Renal cortical epithelial cell (primary cell): ENCODE measurements around the gene ADRM1. TPM values are rescaled to one million over a fixed set of nuclear protein-coding genes. Genes with fewer than 3 reads are reported as not detected.

ENCODE experiments used
- DNase-seq: peaks from one replicate; pipeline ENCODE4 v3.0.0-alpha.2; 2011; ENCODE audit warnings: low read depth
- total RNA-seq: library from RNA; depleted of rRNA; stranded (reverse); fragments of >200 nt; gene quantifications from 2 replicates; pipeline ENCODE4 v1.2.3, GENCODE V29; 2014

ADRM1 gene, protein sequence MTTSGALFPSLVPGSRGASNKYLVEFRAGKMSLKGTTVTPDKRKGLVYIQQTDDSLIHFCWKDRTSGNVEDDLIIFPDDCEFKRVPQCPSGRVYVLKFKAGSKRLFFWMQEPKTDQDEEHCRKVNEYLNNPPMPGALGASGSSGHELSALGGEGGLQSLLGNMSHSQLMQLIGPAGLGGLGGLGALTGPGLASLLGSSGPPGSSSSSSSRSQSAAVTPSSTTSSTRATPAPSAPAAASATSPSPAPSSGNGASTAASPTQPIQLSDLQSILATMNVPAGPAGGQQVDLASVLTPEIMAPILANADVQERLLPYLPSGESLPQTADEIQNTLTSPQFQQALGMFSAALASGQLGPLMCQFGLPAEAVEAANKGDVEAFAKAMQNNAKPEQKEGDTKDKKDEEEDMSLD
- 85.2 and 144 TPM in 2 replicates for total RNA-seq

- DNase-seq, result peak; percentile 81
Measured at GRCh38 chr20:62302341-62303061, at the start of gene ADRM1. TSS of gene ADRM1 (plus strand) at chr20:62302997. CDS start at chr20:62303569, 572 bp downstream.

DNA sequence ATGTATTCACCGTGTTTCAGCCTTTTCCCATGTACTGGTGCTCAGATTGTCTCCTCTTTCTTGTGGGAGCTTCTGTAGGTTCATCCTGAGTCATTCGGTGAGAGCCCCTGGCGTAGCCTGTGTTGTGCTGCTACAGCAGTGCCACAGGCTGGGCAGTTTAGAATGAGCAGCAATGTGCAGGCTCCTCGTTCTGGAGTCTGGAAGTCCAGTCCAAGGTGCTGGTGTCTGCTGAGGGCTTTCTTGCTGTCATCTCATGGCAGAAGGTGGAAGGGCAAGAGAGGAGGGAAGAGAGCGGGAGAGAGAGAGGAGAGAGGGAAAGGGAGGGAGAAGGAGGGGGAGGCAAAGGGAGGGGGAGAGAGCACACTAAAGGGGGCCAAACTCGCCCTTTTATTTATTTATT, 49.4 kb upstream of the ADRM1 start:
- DNase-seq, result no peak

DNA sequence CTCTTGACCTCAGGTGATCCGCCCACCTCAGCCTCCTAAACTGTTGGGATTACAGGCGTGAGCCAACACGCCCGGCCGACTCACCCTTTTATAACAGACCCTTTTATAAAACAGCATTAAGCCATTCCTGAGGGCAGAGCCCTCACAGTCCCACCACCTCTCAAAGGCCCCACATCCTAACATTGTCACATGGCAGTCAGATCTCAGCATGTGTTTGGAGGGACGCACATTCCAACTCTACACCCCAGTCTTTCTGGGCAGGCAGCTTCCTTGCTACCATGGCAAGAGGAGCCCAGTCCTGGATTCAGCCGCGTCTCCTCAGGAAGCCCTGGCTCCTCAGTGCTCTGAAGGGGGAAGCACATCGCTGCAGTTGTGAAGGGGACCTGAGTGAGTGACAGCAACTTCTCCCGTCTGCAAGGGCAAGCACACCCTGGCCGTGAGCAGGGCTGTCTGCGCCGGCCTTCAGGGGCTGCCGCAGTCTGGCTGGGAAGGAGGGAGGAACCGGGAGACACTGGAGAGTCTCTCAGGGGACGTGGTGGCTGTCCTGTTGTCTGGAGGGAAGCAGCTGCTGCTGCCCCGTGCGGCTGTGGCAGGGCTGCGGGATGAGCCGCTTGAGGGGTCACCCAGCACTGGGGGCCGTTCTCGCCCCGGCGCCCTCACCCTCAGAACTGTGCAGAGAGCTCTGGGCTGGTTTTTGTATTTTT, 48.6 kb upstream of the ADRM1 start:
- no peak for DNase-seq

- DNase-seq, result no peak
Measured at GRCh38 chr20:62255976-62256375, 46.8 kb upstream of the ADRM1 start.

- peak; percentile 58 for DNase-seq
Measured at GRCh38 chr20:62258499-62259293, 44.1 kb upstream of the ADRM1 start.

DNA sequence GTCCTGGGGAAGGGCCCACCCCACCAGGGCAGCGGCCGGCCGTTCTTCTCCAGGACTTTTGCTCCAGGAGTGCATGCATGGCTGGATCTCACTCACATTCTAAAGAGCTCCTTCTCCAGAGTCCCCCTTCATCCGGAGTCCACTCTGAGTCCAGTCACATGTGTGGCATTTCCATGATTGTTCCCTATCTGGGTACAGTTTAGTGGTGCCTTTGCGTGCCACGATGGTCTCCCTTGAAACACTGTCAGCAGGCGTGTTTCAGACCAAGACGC, 43.6 kb upstream of the ADRM1 start:
- DNase-seq, result no peak

GRCh38 chr20:62262064-62262463, 40.7 kb upstream of the ADRM1 start:
- no peak for DNase-seq

DNA sequence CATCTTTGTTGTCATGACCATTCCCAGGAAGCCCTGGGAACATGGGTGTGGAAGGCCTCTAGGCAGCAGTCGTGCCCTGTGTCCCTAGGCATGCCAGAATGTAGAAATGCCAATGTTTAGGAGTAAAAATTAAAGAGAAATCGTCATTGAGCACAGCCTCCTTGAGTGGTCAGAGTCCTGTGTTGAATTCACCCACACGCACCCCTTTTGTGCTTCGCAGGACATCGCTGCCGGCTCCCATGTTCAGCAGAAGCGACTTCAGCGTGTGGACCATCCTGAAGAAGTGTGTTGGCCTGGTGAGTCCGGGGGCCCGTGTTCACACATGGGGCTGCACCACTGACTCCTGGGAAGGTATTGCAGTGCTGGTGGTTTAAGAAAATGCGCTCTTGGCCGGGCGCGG, 39.4 kb upstream of the ADRM1 start:
- no peak for DNase-seq

DNA sequence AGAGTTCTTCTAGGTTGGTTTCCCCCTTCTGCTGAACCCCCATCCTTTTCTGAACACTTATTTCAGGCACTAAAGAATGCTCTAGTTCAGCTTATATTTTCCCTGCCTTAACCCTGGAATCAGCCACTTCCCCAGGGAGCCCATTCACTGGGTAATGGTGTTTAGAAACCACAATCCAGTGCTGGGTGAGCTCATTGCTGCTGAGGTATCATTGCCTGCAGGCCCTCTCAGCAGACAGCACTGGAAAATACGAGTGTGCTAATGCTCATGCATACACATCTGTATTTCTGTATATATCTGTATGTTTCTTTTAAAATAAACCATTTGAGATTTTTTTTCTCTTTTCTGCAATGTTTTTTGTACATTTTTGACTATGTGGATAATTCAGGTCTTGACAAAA, 37.4 kb upstream of the ADRM1 start:
- DNase-seq, result no peak

- no peak for DNase-seq
Measured at GRCh38 chr20:62266340-62266739, 36.5 kb upstream of the ADRM1 start.

- no peak for DNase-seq
Measured at GRCh38 chr20:62266851-62267250, 35.9 kb upstream of the ADRM1 start.

DNA sequence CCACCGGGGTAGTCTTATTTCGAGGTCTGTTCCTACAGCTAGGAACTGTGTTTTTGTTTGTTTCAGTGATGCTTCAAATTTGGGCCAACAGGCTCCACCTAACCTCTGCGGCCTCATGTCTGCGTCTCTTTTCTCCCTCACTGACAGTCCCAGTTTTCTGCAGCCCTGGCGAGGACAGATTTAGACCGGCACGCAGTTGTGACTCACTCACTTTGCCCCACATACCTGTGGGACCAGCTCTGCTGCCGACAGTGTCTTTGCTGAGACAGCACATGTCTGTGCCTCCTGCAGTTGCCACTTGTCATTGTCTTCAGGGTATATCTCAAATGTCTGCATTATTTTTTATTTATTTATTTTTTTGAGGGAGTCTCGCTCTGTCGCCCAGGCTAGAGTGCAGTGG, 35.3 kb upstream of the ADRM1 start:
- no peak for DNase-seq

- no peak for DNase-seq
Measured at GRCh38 chr20:62268228-62268900, 34.4 kb upstream of the ADRM1 start.

DNA sequence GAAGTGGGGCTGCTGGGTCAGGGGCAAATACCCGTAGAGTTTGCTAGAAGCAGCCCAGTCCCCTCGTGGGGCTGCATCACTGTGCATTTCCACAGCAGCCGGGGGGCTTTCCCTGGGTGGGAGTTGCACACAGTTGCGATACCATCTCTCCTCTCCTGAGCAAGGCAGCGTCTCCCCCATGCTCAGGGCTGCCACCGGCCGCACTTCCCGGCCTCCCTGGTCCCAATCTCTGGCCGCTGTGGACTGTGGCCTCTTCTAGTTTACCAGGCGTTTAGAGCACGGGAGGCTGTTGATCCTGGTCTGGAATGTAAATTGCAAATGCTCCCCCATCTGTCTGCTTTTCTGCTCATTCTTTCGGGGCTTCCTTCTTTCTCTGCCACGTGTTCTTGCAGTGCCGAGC, 33.4 kb upstream of the ADRM1 start:
- no peak for DNase-seq

- no peak for DNase-seq
Measured at GRCh38 chr20:62269871-62270270, 32.9 kb upstream of the ADRM1 start.

- no peak for DNase-seq
Measured at GRCh38 chr20:62272200-62272599, 30.6 kb upstream of the ADRM1 start.

DNA sequence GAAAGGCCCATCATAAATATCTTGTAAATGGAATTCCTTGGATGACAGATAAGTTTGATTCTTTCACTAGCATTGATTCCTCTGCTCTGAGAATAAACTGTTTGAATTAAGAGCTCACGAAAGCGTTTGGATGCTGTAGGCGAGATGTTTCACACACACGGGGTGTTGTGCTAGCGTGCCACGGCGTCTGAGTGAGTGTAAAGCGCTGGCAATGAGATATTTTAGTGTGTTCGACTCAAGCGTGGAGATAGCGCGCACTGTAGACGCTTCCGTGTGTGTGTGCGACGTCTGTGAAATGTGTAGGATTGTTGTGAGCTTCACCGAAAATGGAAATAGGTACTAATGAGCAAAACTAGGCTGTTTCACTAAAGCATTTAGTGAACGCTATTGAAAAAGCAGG, 29.4 kb upstream of the ADRM1 start:
- no peak for DNase-seq

DNA sequence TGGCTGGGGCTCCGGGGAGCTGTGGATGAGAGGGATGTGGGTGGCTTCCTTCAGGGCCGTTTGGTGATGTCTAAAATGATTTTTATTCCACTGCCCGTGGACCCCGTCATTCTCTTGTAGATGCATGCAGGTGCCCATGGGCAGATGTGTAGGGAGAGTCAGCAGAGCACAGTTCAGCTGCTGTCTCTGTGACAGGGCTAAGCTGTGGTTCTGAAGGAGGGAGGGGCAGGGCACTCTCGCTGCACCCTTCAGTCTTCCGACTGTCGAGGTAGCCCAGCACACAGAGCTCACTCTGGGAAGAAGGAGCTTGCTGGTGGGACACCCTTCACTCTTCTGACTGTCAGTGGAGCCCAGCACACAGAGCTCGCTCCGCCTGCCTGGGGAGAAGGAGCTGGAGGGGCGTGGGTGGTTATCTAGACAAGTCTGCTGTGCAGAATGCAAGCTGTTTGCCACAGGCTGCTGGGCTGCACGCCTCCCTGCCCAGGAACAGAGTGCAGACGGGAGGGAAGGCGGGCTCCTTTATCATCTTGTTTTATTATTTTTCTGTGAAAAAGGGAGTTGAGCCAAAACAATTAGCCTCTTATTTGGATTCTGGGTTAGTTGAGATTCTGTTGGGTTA, 28.4 kb upstream of the ADRM1 start:
- DNase-seq, result no peak

DNA sequence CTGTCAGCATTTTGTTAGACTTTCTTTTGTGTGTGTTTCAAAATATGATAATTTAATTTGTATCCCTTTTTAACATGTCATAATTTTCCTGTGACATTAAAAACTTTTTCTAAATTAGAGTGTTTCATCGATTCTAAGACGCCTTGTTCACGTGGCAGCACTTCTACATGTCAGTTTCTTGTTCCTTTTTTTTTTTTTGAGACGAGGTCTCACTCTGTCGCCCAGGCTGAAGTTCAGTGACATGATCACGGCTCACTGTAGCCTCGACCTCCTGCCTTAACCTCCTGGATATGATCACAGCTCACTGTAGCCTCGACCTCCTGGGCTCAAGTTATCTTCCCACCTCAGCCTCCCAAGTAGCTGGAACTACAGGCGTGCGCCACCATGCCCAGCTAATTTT, 27.6 kb upstream of the ADRM1 start:
- no peak for DNase-seq

DNA sequence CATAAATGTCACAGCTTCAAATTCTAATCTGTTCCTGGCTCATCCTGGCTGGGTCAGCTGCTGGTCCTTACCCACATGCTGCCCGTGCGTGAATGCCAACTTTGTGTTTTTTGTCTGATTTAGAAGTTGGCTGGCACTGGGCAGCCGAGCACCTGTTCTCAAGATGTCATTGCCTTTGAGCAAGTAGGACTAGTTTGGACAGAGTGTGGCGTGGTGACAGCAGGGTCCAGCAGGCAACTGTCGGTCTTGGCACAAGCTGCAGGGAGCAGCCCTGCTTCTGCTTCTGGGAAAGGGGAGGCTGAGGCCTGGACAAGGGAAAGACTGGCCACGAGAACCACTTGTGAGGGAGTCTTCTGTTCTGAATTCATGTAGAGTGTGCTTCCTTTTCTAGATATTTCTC, 26.4 kb upstream of the ADRM1 start:
- DNase-seq, result no peak

- DNase-seq, result no peak
Measured at GRCh38 chr20:62277253-62277652, 25.5 kb upstream of the ADRM1 start.
